OCI-LY3 (cell line): Measurements from ENCODE around the gene PIEZO1.

Experiments
- CTCF ChIP-seq: fragments of 200-600, 300-600 bp; sonication (generic); IDR thresholded peaks from 2 replicates; pipeline ENCODE4 v1.5.1; 2014; ENCODE audit warnings: antibody characterized with exemption, low read length, low read depth
- EZH2phosphoT487 ChIP-seq: fragments of 200-600 bp; shearing (Covaris generic); IDR thresholded peaks from 2 replicates; pipeline ENCODE4 v1.6.1; 2018; ENCODE audit warnings: antibody characterized with exemption, mixed run types, low read depth

- TF ChIP-seq CTCF (no peak), EZH2phosphoT487 (no peak)
Observed at GRCh38 chr16:88790312-88791211, 5.5 kb upstream of the PIEZO1 start.
